ENCODE data around the gene STAT3. TPM values are rescaled to one million over a fixed set of nuclear protein-coding genes. Genes with fewer than 3 reads are reported as not detected.
A peak's percentile ranks its signal among the peaks of the same experiment; 100 is the strongest.

The STAT3 gene
- total RNA-seq, 1 experiment from 2014 or later, result 115 TPM

- Mint-ChIP-seq H3K27ac (ENCODE audit: low read depth, unreplicated experiment) (peak overlapping the region; percentile 88), H3K4me3 (ENCODE audit: unreplicated experiment) (peak overlapping the region; percentile 96), H3K27me3 (ENCODE audit: insufficient read depth, unreplicated experiment) (no peaks in the 10 kb centered on the region), H3K4me1 (ENCODE audit: insufficient read depth, unreplicated experiment) (peaks cover 28% of the 10 kb centered on the region), H3K9me3 (ENCODE audit: unreplicated experiment) (no peaks in the 10 kb centered on the region), H3K36me3 (ENCODE audit: insufficient read depth, unreplicated experiment) (peaks cover 19% of the 10 kb centered on the region)
- intact Hi-C loops (cut with micrococcal nuclease), result loop anchor here (1.0 to 5.0 kb wide), 4 partner anchors 14 to 101 kb away; partner anchors contain the start of gene STAT3
- TSS peak; percentile 24 for BruUV-seq (replicated peaks)
- TF ChIP-seq CTCF (IDR thresholded peaks at IDR 0.05; ENCODE audit: unreplicated experiment), result no peak
- ChIA-PET CTCF (interaction anchor here (0.6 to 3.5 kb wide), 10 partner anchors 9 to 976 kb away, joined by 3 to 18 read pairs (median 4); no protein-coding TSS in a partner anchor), POLR2A (interaction anchor here (0.7 to 10.2 kb wide), 27 partner anchors 9 to 735 kb away, joined by 3 to 273 read pairs (median 8); partner anchors contain the start of genes DNAJC7, NAGLU, PLEKHH3 and RPL27)
- no peak for DNase-seq (ENCODE audit: unreplicated experiment)
Measured at GRCh38 chr17:42423766-42424165, 35.5 kb upstream of the STAT3 start.

DNA sequence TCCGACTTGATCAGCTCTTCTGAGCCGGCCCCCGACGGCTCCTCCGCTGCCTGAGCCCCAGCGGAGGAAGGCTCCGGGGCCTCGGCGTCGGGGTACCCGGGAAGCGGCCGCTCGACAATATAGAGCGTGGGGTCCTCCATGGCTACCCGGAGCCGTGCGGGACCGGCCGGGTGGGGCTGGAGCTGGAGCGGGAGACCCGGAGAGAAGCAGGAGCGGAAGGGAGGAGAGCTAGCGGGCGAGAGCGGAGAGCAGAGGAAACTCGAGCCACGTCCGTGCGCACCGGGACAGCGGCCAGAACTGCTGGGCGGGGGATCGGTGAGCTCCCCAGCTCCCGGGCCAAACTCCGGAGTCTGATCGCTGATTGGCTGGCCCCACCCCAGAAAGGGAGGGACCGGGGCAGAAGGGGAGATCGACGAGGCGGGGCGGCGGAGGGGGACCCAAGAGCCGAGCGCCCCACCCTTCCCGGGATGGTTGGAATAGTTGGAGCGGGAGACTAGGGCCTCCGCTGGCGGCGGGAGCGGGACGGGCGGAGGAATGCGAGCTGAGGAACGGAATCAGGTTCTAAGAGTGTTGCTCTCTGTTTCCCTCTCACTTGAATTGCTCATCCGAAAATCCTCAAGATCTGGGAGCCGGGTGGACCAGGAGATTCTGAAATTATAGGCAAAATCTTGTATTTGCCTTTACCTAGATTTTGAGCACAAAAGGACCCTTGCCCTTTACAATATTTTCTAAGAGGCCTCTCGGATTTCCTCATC lies 34.9 kb upstream of the STAT3 start, which contains the start of gene CAVIN1:
CAVIN1 (minus strand) TSS at position 299 of the 755 bp plus-strand sequence; CDS start at position 140, 159 bp downstream.
- BruUV-seq (replicated peaks), result no TSS peak
- TF ChIP-seq CTCF (IDR thresholded peaks at IDR 0.05; ENCODE audit: unreplicated experiment), result no peak
- POLR2A ChIA-PET, result interaction anchor here (0.5 to 10.2 kb wide), 47 partner anchors 8 to 735 kb away, joined by 3 to 273 read pairs (median 5); partner anchors contain the start of genes CNP, DNAJC7, JUP and NAGLU

GRCh38 chr17:42422412-42422957 lies 34.2 kb upstream of the STAT3 start:
- DNase-seq (ENCODE audit: unreplicated experiment), result peak; percentile 59
- intact Hi-C loops (cut with micrococcal nuclease), result loop anchor here (5.0 kb wide), 2 partner anchors 35 to 100 kb away; partner anchors contain the start of gene STAT3
- Mint-ChIP-seq H3K4me3 (ENCODE audit: unreplicated experiment) (peak overlapping the region; percentile 96), H3K27ac (ENCODE audit: low read depth, unreplicated experiment) (peak overlapping the region; percentile 88), H3K9me3 (ENCODE audit: unreplicated experiment) (no peaks in the 10 kb centered on the region), H3K36me3 (ENCODE audit: insufficient read depth, unreplicated experiment) (peaks cover 13% of the 10 kb centered on the region), H3K27me3 (ENCODE audit: insufficient read depth, unreplicated experiment) (no peaks in the 10 kb centered on the region), H3K4me1 (ENCODE audit: insufficient read depth, unreplicated experiment) (peaks cover 20% of the 10 kb centered on the region)
- BruUV-seq (replicated peaks), result TSS peak; percentile 88
- POLR2A ChIA-PET, result interaction anchor here (0.5 to 10.2 kb wide), 44 partner anchors 10 to 734 kb away, joined by 3 to 273 read pairs (median 4); partner anchors contain the start of genes CNP, DNAJC7, JUP and NAGLU
- no peak for TF ChIP-seq CTCF (IDR thresholded peaks at IDR 0.05; ENCODE audit: unreplicated experiment)
- CTCF ChIA-PET, result interaction anchor here (0.6 to 3.5 kb wide), 9 partner anchors 13 to 104 kb away, joined by 3 to 18 read pairs (median 5); no protein-coding TSS in a partner anchor

More for the DNA sequence above, 34.9 kb upstream of the STAT3 start, which contains the start of gene CAVIN1:
- Mint-ChIP-seq H3K9me3 (ENCODE audit: unreplicated experiment) (no peaks in the 10 kb centered on the region), H3K27ac (ENCODE audit: low read depth, unreplicated experiment) (peak within 1 kb of the TSS; percentile 88), H3K4me1 (ENCODE audit: insufficient read depth, unreplicated experiment) (peaks cover 22% of the 10 kb centered on the region), H3K27me3 (ENCODE audit: insufficient read depth, unreplicated experiment) (no peaks in the 10 kb centered on the region), H3K4me3 (ENCODE audit: unreplicated experiment) (peak within 1 kb of the TSS; percentile 96), H3K36me3 (ENCODE audit: insufficient read depth, unreplicated experiment) (peaks cover 17% of the 10 kb centered on the region)
- CTCF ChIA-PET, result interaction anchor here (0.5 to 3.5 kb wide), 15 partner anchors 9 to 1947 kb away, joined by 3 to 18 read pairs (median 4); no protein-coding TSS in a partner anchor
- intact Hi-C loops (cut with micrococcal nuclease), result loop anchor here (1.0 to 5.0 kb wide), 4 partner anchors 14 to 101 kb away; partner anchors contain the start of gene STAT3
- peak; percentile 98 for DNase-seq (ENCODE audit: unreplicated experiment)

Measured in MCF 10A (cell line).